ENCODE measurements around the gene FKBP6. TPM values are rescaled to one million over a fixed set of nuclear protein-coding genes. Genes with fewer than 3 reads are reported as not detected.

The FKBP6 gene
- total RNA-seq, 1 donor from 2014 or later = not detected

- no peaks in the 10 kb centered on the region for H3K9me3 Mint-ChIP-seq (ENCODE audit: unreplicated experiment)
- Histone ChIP-seq H3K4me3 (ENCODE audit: insufficient read depth, low read depth, low read length) (no peak overlapping the region), H3K4me2 (ENCODE audit: low read length) (no peak overlapping the region), H3K4me1 (ENCODE audit: insufficient read depth, low read length) (peaks cover 3% of the 10 kb centered on the region), H3K36me3 (ENCODE audit: insufficient read depth, low read length) (no peaks in the 10 kb centered on the region), H3K27ac (ENCODE audit: low read depth, low read length) (no peak overlapping the region), H3K9me3 (ENCODE audit: insufficient read depth, low read depth, low read length) (no peaks in the 10 kb centered on the region), H3K79me2 (ENCODE audit: insufficient read depth, low read length) (no peaks in the 10 kb centered on the region), H3K27me3 (ENCODE audit: insufficient read depth, low read length) (peaks cover 2% of the 10 kb centered on the region), H4K20me1 (ENCODE audit: insufficient read depth, low read length) (no peaks in the 10 kb centered on the region), H2AFZ (ENCODE audit: low read depth, low read length) (no peak overlapping the region), H3K9ac (ENCODE audit: low read length) (no peak overlapping the region)
- no peak overlapping the region for H3K27ac Mint-ChIP-seq (ENCODE audit: unreplicated experiment)
- FAIRE-seq (no peak), DNase-seq (ENCODE audit: low read depth) (no peak)
- peaks cover 6% of the 10 kb centered on the region for H3K4me1 Mint-ChIP-seq (ENCODE audit: low read depth, unreplicated experiment)
- TF ChIP-seq EZH2 (IDR thresholded peaks at IDR 0.05; ENCODE audit: insufficient read depth, low read length) (no peak), CTCF (IDR thresholded peaks at IDR 0.05; ENCODE audit: insufficient read depth, low read depth, low read length) (no peak)
- peaks cover 2% of the 10 kb centered on the region for H3K36me3 Mint-ChIP-seq (ENCODE audit: low read depth, unreplicated experiment)
- peaks cover 2% of the 10 kb centered on the region for H3K27me3 Mint-ChIP-seq (ENCODE audit: low read depth, unreplicated experiment)
- no peak overlapping the region for H3K4me3 Mint-ChIP-seq (ENCODE audit: unreplicated experiment)
Observed at GRCh38 chr7:73312831-73313520, 15.0 kb upstream of the FKBP6 start.

- H3K4me1 Mint-ChIP-seq (ENCODE audit: low read depth, unreplicated experiment) = peaks cover 4% of the 10 kb centered on the region
- TF ChIP-seq CTCF (IDR thresholded peaks at IDR 0.05; ENCODE audit: insufficient read depth, low read depth, low read length) (no peak), EZH2 (IDR thresholded peaks at IDR 0.05; ENCODE audit: insufficient read depth, low read length) (no peak)
Observed at GRCh38 chr7:73313521-73313906, 14.4 kb upstream of the FKBP6 start.

GRCh38 chr7:73314271-73314670 is 13.7 kb upstream of the FKBP6 start:
- TF ChIP-seq CTCF (IDR thresholded peaks at IDR 0.05; ENCODE audit: insufficient read depth, low read depth, low read length) (no peak), EZH2 (IDR thresholded peaks at IDR 0.05; ENCODE audit: insufficient read depth, low read length) (no peak)

More at GRCh38 chr7:73313521-73313906, 14.4 kb upstream of the FKBP6 start:
- H3K79me2 ChIP-seq (ENCODE audit: insufficient read depth, low read length) = no peaks in the 10 kb centered on the region
- Mint-ChIP-seq H3K27me3 (ENCODE audit: low read depth, unreplicated experiment) (peaks cover 2% of the 10 kb centered on the region), H3K27ac (ENCODE audit: unreplicated experiment) (no peak overlapping the region), H3K9me3 (ENCODE audit: unreplicated experiment) (no peaks in the 10 kb centered on the region), H3K36me3 (ENCODE audit: low read depth, unreplicated experiment) (no peaks in the 10 kb centered on the region), H3K4me3 (ENCODE audit: unreplicated experiment) (no peak overlapping the region)
- H3K27me3 ChIP-seq (ENCODE audit: insufficient read depth, low read length) = peaks cover 2% of the 10 kb centered on the region
- no peak overlapping the region for H3K4me3 ChIP-seq (ENCODE audit: insufficient read depth, low read depth, low read length)
- H2AFZ ChIP-seq (ENCODE audit: low read depth, low read length) = no peak overlapping the region
- no peak overlapping the region for H3K27ac ChIP-seq (ENCODE audit: low read depth, low read length)
- H3K9ac ChIP-seq (ENCODE audit: low read length) = no peak overlapping the region
- no peaks in the 10 kb centered on the region for H3K9me3 ChIP-seq (ENCODE audit: insufficient read depth, low read depth, low read length)
- H3K4me2 ChIP-seq (ENCODE audit: low read length) = no peak overlapping the region
- H4K20me1 ChIP-seq (ENCODE audit: insufficient read depth, low read length) = no peaks in the 10 kb centered on the region
- peaks cover 3% of the 10 kb centered on the region for H3K4me1 ChIP-seq (ENCODE audit: insufficient read depth, low read length)
- FAIRE-seq = no peak
- H3K36me3 ChIP-seq (ENCODE audit: insufficient read depth, low read length) = no peaks in the 10 kb centered on the region
- no peak for DNase-seq (ENCODE audit: low read depth)

More at GRCh38 chr7:73314271-73314670, 13.7 kb upstream of the FKBP6 start:
- peaks cover 2% of the 10 kb centered on the region for H3K27me3 Mint-ChIP-seq (ENCODE audit: low read depth, unreplicated experiment)
- Histone ChIP-seq H3K27me3 (ENCODE audit: insufficient read depth, low read length) (peaks cover 2% of the 10 kb centered on the region), H3K4me3 (ENCODE audit: insufficient read depth, low read depth, low read length) (no peak overlapping the region), H3K4me2 (ENCODE audit: low read length) (no peak overlapping the region), H3K27ac (ENCODE audit: low read depth, low read length) (no peak overlapping the region), H3K9ac (ENCODE audit: low read length) (no peak overlapping the region), H3K36me3 (ENCODE audit: insufficient read depth, low read length) (no peaks in the 10 kb centered on the region), H3K9me3 (ENCODE audit: insufficient read depth, low read depth, low read length) (no peaks in the 10 kb centered on the region), H3K79me2 (ENCODE audit: insufficient read depth, low read length) (no peaks in the 10 kb centered on the region), H2AFZ (ENCODE audit: low read depth, low read length) (no peak overlapping the region), H4K20me1 (ENCODE audit: insufficient read depth, low read length) (no peaks in the 10 kb centered on the region), H3K4me1 (ENCODE audit: insufficient read depth, low read length) (peaks cover under 1% of the 10 kb centered on the region)
- no peaks in the 10 kb centered on the region for H3K9me3 Mint-ChIP-seq (ENCODE audit: unreplicated experiment)
- FAIRE-seq = no peak
- no peak overlapping the region for H3K27ac Mint-ChIP-seq (ENCODE audit: unreplicated experiment)
- H3K36me3 Mint-ChIP-seq (ENCODE audit: low read depth, unreplicated experiment) = no peaks in the 10 kb centered on the region
- H3K4me1 Mint-ChIP-seq (ENCODE audit: low read depth, unreplicated experiment) = peaks cover 3% of the 10 kb centered on the region
- DNase-seq (ENCODE audit: low read depth) = no peak
- H3K4me3 Mint-ChIP-seq (ENCODE audit: unreplicated experiment) = no peak overlapping the region
